GM12872 (cell line): ENCODE results near the gene TMC7.
A peak's percentile ranks its signal among the peaks of the same experiment; 100 is the strongest.

ENCODE experiments used
- CTCF ChIP-seq: IDR thresholded peaks from 3 replicates; pipeline ENCODE4 v1.5.1; 2011; ENCODE audit warnings: low read depth, mild to moderate bottlenecking, low read length, moderate library complexity; ENCODE audit not compliant: insufficient read depth

TMC7 gene

GRCh38 chr16:18966791-18967190 lies 16.9 kb upstream of the TMC7 start:
- no peak for TF ChIP-seq CTCF

- peak; percentile 89 for TF ChIP-seq CTCF
Measured at GRCh38 chr16:18969050-18969854, 14.5 kb upstream of the TMC7 start.

GRCh38 chr16:18969855-18970240 lies 13.9 kb upstream of the TMC7 start:
- TF ChIP-seq CTCF, result no peak

GRCh38 chr16:18975109-18975508 lies 8.6 kb upstream of the TMC7 start:
- no peak for TF ChIP-seq CTCF

- TF ChIP-seq CTCF, result no peak
Measured at GRCh38 chr16:18979936-18980335, 3.8 kb upstream of the TMC7 start.

- TF ChIP-seq CTCF, result no peak
Measured at GRCh38 chr16:18984435-18985005, 786 bp downstream of the TMC7 start.

- TF ChIP-seq CTCF, result no peak
Measured at GRCh38 chr16:18999045-18999393, 15.3 kb downstream of the TMC7 start.
